NCI-H128 (cell line): Measurements from ENCODE around the gene CEP112.

Experiments
- DNase-seq: peaks from one replicate; lab custom pipeline; 2025; ENCODE audit not compliant: unreplicated experiment; lab: John Stamatoyannopoulos, UW

The CEP112 gene

GRCh38 chr17:66191593-66192377 is at the start of gene CEP112:
TSS of gene CEP112 (minus strand) at chr17:66192133.
- peak; percentile 61 for DNase-seq

GRCh38 chr17:66240630-66241029 is 48.7 kb upstream of the CEP112 start:
- no peak for DNase-seq

GRCh38 chr17:66240013-66240412 is 48.1 kb upstream of the CEP112 start:
- DNase-seq = no peak

GRCh38 chr17:66235377-66235994 is 43.6 kb upstream of the CEP112 start:
- no peak for DNase-seq

DNA sequence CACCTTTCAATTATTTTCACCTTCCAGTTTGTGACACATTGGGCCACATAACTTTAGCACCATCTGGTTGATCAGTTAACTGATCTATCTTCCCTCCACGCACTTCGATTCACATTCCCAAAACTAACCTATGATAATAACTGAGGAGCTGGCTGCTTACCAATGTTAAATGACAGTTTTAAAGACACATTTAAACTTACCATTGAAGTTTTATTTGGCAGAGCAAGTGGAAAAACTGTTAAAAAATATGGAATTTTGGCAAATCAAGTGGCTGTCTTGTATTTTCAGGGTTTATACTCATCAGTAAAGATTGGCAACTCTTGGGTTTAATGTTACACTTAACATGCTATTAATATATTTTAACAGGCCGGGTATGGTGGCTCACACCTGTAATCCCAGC is 42.7 kb upstream of the CEP112 start:
- DNase-seq = no peak

GRCh38 chr17:66233023-66233753 is 41.3 kb upstream of the CEP112 start:
- no peak for DNase-seq

GRCh38 chr17:66230922-66231591 is 39.1 kb upstream of the CEP112 start:
- no peak for DNase-seq

DNA sequence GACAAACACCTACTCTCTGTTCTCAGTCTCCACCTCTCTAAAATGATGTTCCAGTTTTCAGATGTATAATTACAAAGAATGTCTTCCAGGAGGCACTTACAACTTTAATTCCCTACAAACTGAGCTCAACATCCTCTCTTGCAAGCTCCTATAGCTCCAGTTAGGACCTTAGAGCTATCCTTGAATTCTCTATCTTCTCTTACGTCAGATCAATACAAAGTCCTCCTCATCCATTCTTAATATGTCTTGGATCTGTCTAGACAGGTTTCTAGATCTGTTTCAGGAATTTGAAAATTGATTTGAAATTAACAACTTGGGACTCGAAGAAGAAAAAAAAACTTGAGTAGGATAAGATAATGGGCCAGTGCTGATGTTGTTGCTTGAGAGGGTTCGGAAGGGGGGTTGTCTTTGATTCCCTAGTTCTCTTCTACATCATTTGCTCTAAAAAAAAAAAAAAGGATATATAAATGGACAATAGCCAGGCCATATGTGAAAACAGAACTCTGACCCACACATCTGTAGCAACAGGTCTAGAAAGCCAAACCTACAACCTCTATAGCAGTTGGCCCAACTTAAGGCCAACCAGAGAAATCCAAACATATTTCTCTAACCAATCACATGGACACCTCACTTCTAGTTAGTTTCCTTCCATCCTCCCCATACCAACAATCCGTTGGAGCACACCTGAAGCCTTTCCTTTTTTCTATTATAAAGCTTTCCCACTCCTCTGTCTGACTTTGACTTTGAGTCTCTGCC is 38.0 kb upstream of the CEP112 start:
- DNase-seq = no peak

DNA sequence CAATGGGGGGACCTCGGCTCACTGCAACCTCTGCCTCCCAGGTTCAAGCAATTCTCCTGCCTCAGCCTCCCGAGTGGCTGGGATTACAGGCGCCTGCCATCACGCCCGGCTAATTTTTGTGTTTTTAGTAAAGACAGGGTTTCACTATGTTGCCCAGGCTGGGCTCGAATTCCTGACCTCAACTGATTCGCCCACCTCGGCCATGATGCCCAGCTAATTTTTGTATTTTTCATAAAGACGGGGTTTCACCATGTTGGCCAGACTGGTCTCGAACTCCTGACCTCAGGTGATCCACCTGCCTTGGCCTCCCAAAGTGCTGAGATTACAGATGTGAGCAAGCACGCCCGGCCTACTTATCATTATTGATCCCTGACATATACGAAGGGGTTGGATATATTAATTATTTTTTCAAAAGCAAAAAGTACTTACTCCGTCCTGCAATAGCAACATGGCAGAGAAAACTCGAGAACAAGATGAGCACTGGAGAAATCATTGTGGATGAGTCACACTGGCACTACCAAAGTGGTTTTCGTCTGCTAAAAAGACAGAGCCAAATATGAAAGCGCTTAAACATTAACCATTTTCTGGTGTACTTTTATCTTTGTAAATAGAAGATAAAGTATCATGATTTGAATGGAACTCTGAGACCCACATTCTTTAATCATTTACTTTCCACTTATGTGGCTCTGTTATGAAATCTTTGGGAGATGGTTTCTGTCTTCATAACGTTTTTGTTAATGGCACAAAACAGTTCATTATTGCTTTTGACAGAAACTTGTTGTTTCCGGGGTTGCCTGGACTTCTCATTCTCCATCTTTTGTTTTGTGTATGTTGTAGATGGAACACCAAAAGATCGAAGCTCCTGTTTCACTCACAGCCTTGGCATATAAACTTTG is 37.2 kb upstream of the CEP112 start, which contains the start of gene APOH:
TSS of gene APOH (minus strand) at position 529 of the 896 bp plus-strand sequence. CDS start at position 493, 36 bp downstream.
- DNase-seq = no peak

GRCh38 chr17:66227212-66228045 is 35.5 kb upstream of the CEP112 start:
- no peak for DNase-seq

- DNase-seq = no peak
Measured at GRCh38 chr17:66222798-66223350, 30.9 kb upstream of the CEP112 start.

GRCh38 chr17:66221755-66222530 is 30.0 kb upstream of the CEP112 start:
- DNase-seq = no peak

DNA sequence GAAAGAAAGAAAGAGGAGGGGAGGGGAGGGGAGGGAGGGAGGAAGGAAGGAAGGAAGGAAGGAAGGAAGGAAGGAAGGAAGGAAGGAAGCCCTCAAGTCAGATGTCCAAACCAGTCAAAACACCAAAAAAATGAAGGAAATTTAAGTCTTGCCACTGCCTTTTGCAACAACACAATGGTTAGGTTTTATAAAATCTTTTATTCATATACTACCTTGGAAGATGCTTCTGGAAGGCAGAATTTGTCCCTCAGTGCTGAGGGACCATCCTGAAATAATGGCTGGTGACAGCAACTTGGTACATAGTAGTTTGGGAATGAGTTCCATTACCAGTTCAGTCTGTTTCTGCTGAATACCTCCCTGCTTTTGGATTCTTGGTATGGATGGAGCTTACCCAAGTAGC is 29.4 kb upstream of the CEP112 start:
- no peak for DNase-seq

DNA sequence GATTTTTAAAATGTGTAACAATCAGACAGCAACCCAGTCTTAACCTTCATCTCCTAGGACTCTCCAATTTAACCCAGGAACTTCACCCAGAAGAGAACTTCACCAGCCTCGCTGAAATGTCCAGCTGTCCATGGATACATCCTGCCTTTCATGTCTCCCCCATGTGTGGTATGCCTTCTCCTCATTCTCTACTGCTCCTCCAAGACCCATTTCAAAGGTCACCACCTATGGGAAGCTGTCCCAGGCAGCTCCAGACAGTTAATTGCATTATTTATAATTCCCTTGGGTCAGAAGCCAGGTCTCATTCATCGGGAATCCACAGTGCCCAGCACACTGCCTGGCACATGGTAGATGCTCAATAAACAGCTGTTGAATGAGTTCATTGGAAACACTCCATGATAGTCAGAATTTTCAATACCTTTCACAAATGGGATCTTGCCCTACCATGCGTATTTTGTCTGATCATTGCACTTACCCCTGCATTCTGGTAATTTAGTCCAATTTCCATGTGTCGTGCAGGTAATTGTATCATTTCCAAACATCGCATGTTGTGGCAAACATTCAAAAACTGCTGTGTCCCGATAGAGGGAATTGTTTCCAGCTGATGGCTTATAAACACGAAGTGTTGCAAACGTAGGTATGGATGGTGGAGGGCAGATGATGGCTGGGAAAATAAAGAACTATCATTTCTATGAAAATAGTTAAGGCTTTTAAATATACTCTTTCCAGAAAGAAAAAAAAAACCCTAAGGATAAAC is 28.3 kb upstream of the CEP112 start:
- no peak for DNase-seq

DNA sequence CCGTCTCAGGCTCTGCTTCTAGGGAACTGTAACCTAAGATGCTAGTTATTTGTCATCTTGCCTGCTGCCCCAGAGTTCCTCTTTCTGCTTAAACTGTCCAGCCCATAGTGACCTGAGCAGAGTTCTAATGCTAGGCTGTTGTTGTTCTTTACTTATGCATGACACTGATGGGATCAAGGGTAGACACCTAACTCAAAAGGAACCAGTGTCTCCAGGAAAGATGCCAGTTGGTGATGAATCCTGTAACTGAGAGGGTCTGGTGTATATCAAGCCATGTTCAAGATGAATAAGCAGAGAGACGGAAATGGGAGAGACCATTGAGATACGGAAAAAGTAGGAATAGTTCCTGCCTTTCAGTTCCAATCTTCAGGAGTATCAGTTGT is 23.6 kb upstream of the CEP112 start:
- no peak for DNase-seq

GRCh38 chr17:66214884-66215528 is 23.1 kb upstream of the CEP112 start:
- DNase-seq = peak; percentile 16
